WTC11 (cell line): Measurements from ENCODE around the gene IFFO2. TPM values are rescaled to one million over a fixed set of nuclear protein-coding genes. Genes with fewer than 3 reads are reported as not detected.

Source experiments
- ATAC-seq: fragments of 200-7000 bp; cut with Tn5 transposase; 2 replicates; pipeline ENCODE4 v1.10.0; 2021; ENCODE audit warnings: mild to moderate bottlenecking, moderate library complexity
- CTCF ChIA-PET: fragments of 300-600 bp; sonication (Branson Sonifier 250); formaldehyde crosslinking; loops from one replicate; lab custom pipeline; 2021; ENCODE audit warnings: antibody characterized with exemption; lab: Charles Lee
- POLR2A ChIA-PET: fragments of 350-600 bp; sonication (Branson Sonifier 250); formaldehyde crosslinking; loops from one replicate; lab custom pipeline; 2021; ENCODE audit warnings: antibody characterized with exemption; lab: Charles Lee
- DNase-seq: peaks from one replicate; pipeline ENCODE4 v3.0.0; 2021; ENCODE audit warnings: low spot score
- H3K27ac Mint-ChIP-seq: 2 replicates; pipeline ENCODE4 v1.8.0; 2021; ENCODE audit warnings: mixed read lengths
- H3K27me3 Mint-ChIP-seq: 2 replicates; pipeline ENCODE4 v1.8.0; 2021; ENCODE audit warnings: low read depth, mild to moderate bottlenecking, moderate library complexity, mixed read lengths
- H3K36me3 Mint-ChIP-seq: 2 replicates; pipeline ENCODE4 v1.8.0; 2021; ENCODE audit warnings: mixed read lengths
- H3K4me1 Mint-ChIP-seq: 2 replicates; pipeline ENCODE4 v1.8.0; 2022; ENCODE audit warnings: mixed read lengths
- H3K4me3 Mint-ChIP-seq: 2 replicates; pipeline ENCODE4 v1.8.0; 2021; ENCODE audit warnings: mild to moderate bottlenecking, moderate library complexity, mixed read lengths
- H3K9me3 Mint-ChIP-seq: 2 replicates; pipeline ENCODE4 v1.8.0; 2021; ENCODE audit warnings: mixed read lengths
- ATF1 ChIP-seq: sonication (generic); formaldehyde crosslinking; IDR thresholded peaks from 2 replicates; pipeline ENCODE4 v1.8.1; 2023; ENCODE audit warnings: mild to moderate bottlenecking, moderate library complexity, missing genetic modification reagents
- EMX1 ChIP-seq: fragments of 250-450 bp; sonication (Bioruptor Pico); IDR thresholded peaks from 2 replicates; pipeline ENCODE4 v1.8.0; 2021; ENCODE audit warnings: mild to moderate bottlenecking
- JUN ChIP-seq: sonication (generic); formaldehyde crosslinking; IDR thresholded peaks from 2 replicates; pipeline ENCODE4 v1.8.0; 2023; ENCODE audit warnings: mild to moderate bottlenecking, missing genetic modification reagents
- NFYB ChIP-seq: sonication (generic); formaldehyde crosslinking; conservative IDR thresholded peaks from 2 replicates; pipeline ENCODE4 v1.8.0; 2022; ENCODE audit warnings: low read depth, missing genetic modification reagents
- PRRX2 ChIP-seq: fragments of 250-450 bp; sonication (Bioruptor Pico); IDR thresholded peaks from 2 replicates; pipeline ENCODE4 v1.8.0; 2021; ENCODE audit warnings: mild to moderate bottlenecking
- TCF7 ChIP-seq: sonication (generic); formaldehyde crosslinking; IDR thresholded peaks from 2 replicates; pipeline ENCODE4 v1.8.0; 2022; ENCODE audit warnings: mild to moderate bottlenecking, low read depth, missing genetic modification reagents, moderate library complexity
- TP53 ChIP-seq: sonication (generic); formaldehyde crosslinking; IDR thresholded peaks from 2 replicates; pipeline ENCODE4 v1.8.1; 2023; ENCODE audit warnings: mild to moderate bottlenecking, missing genetic modification reagents
- ZNF263 ChIP-seq: sonication (generic); formaldehyde crosslinking; IDR thresholded peaks from 2 replicates; pipeline ENCODE4 v1.8.1; 2022; ENCODE audit warnings: low read depth, mild to moderate bottlenecking, moderate library complexity, missing genetic modification reagents
- total RNA-seq: library from RNA; stranded (reverse); gene quantifications from 3 replicates; pipeline ENCODE4 v1.2.3, GENCODE V29; 2021
- TF ChIP-seq, protein P1 (sequence below): sonication (generic); formaldehyde crosslinking; IDR thresholded peaks from 2 replicates; pipeline ENCODE4 v1.8.1; 2023; ENCODE audit warnings: mild to moderate bottlenecking, missing genetic modification reagents, moderate library complexity
- TF ChIP-seq, protein P2 (sequence below): sonication (generic); formaldehyde crosslinking; IDR thresholded peaks from 2 replicates; pipeline ENCODE4 v1.8.1; 2022; ENCODE audit warnings: mild to moderate bottlenecking, moderate library complexity, missing genetic modification reagents
- TF ChIP-seq, protein P3 (sequence below): sonication (generic); formaldehyde crosslinking; IDR thresholded peaks from 2 replicates; pipeline ENCODE4 v1.8.1; 2023; ENCODE audit warnings: mild to moderate bottlenecking, missing genetic modification reagents, borderline replicate concordance
- TF ChIP-seq, protein P4 (sequence below): sonication (generic); formaldehyde crosslinking; conservative IDR thresholded peaks from 2 replicates; pipeline ENCODE4 v1.8.1; 2023; ENCODE audit warnings: mild to moderate bottlenecking, low read depth, missing genetic modification reagents, moderate library complexity
- TF ChIP-seq, protein P5 (sequence below): sonication (generic); formaldehyde crosslinking; IDR thresholded peaks from 2 replicates; pipeline ENCODE4 v1.8.0; 2022; ENCODE audit warnings: mild to moderate bottlenecking, missing genetic modification reagents
- TF ChIP-seq, protein P6 (sequence below): fragments of 200-600 bp; IDR thresholded peaks from 2 replicates; pipeline ENCODE4 v1.8.0; 2022; ENCODE audit warnings: antibody characterized with exemption

Gene IFFO2
- total RNA-seq, 1 experiment from 2014 or later: 8.1 TPM

DNA sequence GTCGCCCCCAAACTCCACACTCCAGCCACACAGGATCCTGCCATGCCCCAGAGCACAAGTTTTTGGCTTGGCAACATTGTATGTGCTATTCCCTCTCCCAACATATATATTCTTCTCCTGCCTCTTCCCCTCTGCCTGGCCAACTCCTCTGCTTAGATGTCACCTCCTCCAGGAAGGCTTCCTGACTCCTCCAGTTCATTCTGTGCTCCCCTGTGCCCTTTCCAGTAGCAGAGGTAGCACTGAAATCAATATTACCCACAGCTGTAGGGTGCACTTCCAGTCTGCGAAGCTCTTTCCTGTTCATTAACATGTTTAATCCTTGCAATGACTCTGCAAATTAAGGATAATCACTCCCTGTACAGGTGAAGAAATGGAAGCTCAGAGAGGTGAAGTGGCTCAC is 75.3 kb downstream of the IFFO2 start (continued):
- TF ChIP-seq, protein P1, sequence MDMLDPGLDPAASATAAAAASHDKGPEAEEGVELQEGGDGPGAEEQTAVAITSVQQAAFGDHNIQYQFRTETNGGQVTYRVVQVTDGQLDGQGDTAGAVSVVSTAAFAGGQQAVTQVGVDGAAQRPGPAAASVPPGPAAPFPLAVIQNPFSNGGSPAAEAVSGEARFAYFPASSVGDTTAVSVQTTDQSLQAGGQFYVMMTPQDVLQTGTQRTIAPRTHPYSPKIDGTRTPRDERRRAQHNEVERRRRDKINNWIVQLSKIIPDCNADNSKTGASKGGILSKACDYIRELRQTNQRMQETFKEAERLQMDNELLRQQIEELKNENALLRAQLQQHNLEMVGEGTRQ (CRISPR knock-in tag): no peak
- TF ChIP-seq TP53 (CRISPR knock-in tag) (no peak), JUN (CRISPR knock-in tag) (no peak)
- TF ChIP-seq, protein P2, sequence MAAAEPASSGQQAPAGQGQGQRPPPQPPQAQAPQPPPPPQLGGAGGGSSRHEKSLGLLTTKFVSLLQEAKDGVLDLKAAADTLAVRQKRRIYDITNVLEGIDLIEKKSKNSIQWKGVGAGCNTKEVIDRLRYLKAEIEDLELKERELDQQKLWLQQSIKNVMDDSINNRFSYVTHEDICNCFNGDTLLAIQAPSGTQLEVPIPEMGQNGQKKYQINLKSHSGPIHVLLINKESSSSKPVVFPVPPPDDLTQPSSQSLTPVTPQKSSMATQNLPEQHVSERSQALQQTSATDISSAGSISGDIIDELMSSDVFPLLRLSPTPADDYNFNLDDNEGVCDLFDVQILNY (CRISPR knock-in tag): no peak

DNA sequence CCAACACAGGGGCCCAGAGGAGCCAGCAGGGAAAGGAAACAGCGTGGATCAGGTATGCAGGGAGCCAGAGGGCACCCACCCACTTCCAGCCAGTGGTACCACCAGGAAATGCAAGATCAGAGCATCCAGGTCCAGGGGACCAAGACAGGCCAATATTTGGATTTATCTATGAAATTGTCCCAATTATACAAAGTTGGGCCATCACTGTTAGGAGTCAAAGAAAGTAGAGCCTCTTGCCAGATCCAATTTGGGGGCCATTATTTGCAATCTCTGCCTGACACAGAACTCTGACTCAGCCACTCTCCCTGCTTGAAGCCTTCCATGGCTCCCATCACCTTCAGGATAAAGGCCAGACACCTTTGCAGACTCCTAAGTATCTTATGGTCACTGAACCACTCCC is 75.9 kb downstream of the IFFO2 start:
- Mint-ChIP-seq H3K4me1 (no peaks in the 10 kb centered on the region; the same call in 1 of the 2 replicates), H3K27ac (no peak overlapping the region), H3K4me3 (no peak overlapping the region), H3K36me3 (peaks cover 6% of the 10 kb centered on the region; the same call in 1 of the 2 replicates), H3K9me3 (no peaks in the 10 kb centered on the region), H3K27me3 (no peaks in the 10 kb centered on the region)
- POLR2A ChIA-PET: no interaction called here
- DNase-seq: no peak
- TF ChIP-seq EMX1 (CRISPR knock-in tag) (no peak), ATF1 (CRISPR knock-in tag) (no peak), PRRX2 (CRISPR knock-in tag) (no peak), NFYB (CRISPR knock-in tag) (no peak), TCF7 (CRISPR knock-in tag) (no peak), ZNF263 (CRISPR knock-in tag) (no peak)
- TF ChIP-seq, protein P3, sequence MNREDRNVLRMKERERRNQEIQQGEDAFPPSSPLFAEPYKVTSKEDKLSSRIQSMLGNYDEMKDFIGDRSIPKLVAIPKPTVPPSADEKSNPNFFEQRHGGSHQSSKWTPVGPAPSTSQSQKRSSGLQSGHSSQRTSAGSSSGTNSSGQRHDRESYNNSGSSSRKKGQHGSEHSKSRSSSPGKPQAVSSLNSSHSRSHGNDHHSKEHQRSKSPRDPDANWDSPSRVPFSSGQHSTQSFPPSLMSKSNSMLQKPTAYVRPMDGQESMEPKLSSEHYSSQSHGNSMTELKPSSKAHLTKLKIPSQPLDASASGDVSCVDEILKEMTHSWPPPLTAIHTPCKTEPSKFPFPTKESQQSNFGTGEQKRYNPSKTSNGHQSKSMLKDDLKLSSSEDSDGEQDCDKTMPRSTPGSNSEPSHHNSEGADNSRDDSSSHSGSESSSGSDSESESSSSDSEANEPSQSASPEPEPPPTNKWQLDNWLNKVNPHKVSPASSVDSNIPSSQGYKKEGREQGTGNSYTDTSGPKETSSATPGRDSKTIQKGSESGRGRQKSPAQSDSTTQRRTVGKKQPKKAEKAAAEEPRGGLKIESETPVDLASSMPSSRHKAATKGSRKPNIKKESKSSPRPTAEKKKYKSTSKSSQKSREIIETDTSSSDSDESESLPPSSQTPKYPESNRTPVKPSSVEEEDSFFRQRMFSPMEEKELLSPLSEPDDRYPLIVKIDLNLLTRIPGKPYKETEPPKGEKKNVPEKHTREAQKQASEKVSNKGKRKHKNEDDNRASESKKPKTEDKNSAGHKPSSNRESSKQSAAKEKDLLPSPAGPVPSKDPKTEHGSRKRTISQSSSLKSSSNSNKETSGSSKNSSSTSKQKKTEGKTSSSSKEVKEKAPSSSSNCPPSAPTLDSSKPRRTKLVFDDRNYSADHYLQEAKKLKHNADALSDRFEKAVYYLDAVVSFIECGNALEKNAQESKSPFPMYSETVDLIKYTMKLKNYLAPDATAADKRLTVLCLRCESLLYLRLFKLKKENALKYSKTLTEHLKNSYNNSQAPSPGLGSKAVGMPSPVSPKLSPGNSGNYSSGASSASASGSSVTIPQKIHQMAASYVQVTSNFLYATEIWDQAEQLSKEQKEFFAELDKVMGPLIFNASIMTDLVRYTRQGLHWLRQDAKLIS (CRISPR knock-in tag): no peak
- TF ChIP-seq, protein P4, sequence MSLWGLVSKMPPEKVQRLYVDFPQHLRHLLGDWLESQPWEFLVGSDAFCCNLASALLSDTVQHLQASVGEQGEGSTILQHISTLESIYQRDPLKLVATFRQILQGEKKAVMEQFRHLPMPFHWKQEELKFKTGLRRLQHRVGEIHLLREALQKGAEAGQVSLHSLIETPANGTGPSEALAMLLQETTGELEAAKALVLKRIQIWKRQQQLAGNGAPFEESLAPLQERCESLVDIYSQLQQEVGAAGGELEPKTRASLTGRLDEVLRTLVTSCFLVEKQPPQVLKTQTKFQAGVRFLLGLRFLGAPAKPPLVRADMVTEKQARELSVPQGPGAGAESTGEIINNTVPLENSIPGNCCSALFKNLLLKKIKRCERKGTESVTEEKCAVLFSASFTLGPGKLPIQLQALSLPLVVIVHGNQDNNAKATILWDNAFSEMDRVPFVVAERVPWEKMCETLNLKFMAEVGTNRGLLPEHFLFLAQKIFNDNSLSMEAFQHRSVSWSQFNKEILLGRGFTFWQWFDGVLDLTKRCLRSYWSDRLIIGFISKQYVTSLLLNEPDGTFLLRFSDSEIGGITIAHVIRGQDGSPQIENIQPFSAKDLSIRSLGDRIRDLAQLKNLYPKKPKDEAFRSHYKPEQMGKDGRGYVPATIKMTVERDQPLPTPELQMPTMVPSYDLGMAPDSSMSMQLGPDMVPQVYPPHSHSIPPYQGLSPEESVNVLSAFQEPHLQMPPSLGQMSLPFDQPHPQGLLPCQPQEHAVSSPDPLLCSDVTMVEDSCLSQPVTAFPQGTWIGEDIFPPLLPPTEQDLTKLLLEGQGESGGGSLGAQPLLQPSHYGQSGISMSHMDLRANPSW (CRISPR knock-in tag): no peak
- TF ChIP-seq, protein P5, sequence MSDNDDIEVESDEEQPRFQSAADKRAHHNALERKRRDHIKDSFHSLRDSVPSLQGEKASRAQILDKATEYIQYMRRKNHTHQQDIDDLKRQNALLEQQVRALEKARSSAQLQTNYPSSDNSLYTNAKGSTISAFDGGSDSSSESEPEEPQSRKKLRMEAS: no peak
- TF ChIP-seq, protein P6, sequence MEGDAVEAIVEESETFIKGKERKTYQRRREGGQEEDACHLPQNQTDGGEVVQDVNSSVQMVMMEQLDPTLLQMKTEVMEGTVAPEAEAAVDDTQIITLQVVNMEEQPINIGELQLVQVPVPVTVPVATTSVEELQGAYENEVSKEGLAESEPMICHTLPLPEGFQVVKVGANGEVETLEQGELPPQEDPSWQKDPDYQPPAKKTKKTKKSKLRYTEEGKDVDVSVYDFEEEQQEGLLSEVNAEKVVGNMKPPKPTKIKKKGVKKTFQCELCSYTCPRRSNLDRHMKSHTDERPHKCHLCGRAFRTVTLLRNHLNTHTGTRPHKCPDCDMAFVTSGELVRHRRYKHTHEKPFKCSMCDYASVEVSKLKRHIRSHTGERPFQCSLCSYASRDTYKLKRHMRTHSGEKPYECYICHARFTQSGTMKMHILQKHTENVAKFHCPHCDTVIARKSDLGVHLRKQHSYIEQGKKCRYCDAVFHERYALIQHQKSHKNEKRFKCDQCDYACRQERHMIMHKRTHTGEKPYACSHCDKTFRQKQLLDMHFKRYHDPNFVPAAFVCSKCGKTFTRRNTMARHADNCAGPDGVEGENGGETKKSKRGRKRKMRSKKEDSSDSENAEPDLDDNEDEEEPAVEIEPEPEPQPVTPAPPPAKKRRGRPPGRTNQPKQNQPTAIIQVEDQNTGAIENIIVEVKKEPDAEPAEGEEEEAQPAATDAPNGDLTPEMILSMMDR: no peak
- ATAC-seq: no peak
- CTCF ChIA-PET: interaction anchor here (2.0 kb wide), 1 partner anchor 32 kb away, joined by 7 read pairs; no protein-coding TSS in a partner anchor
